B cell (primary cell): ENCODE results near the gene PCK1. TPM values are rescaled to one million over a fixed set of nuclear protein-coding genes. Genes with fewer than 3 reads are reported as not detected.

Source experiments
- ATAC-seq: fragments of 200-7000 bp; cut with Tn5 transposase; one replicate; pipeline ENCODE4 v1.10.0; 2021; ENCODE audit warnings: low read depth, mild to moderate bottlenecking, moderate number of reproducible peaks, moderate library complexity
- CTCF ChIA-PET: fragments of 350-600 bp; sonication (Branson Sonifier 250); formaldehyde crosslinking; loops from one replicate; lab custom pipeline; 2021; ENCODE audit warnings: antibody characterized with exemption, inconsistent platforms; lab: Charles Lee
- POLR2A ChIA-PET: fragments of 350-600 bp; sonication (Branson Sonifier 250); formaldehyde crosslinking; loops from one replicate; lab custom pipeline; 2021; ENCODE audit warnings: antibody characterized with exemption; lab: Charles Lee
- DNase-seq: peaks from one replicate; pipeline ENCODE4 v3.0.0; 2013
- H2AFZ ChIP-seq: 2 replicates; pipeline ENCODE4 v1.6.1; 2012; ENCODE audit warnings: mild to moderate bottlenecking, low read depth, low read length; ENCODE audit not compliant: insufficient read depth, poor library complexity, severe bottlenecking
- H3K27ac ChIP-seq, 2 donors: 1 replicate in 1 of 2; 2 replicates in 1 of 2; pipeline ENCODE4 v1.5.1; 2012 to 2013; ENCODE audit warnings: low read length in 2 of 2, mild to moderate bottlenecking in 2 of 2, moderate library complexity in 1 of 2
- H3K27me3 ChIP-seq, 4 experiments: fragments of 200-600 bp in 1 of 4; sonication (generic) in 1 of 4; replicated peaks in 1 of 4; 1 replicate in 2 of 4; 2 replicates in 2 of 4; pipeline versions ENCODE4 v1.6.1 to v1.7.0; 2013 to 2016; ENCODE audit warnings: low read length in 3 of 4, mild to moderate bottlenecking in 2 of 4, mixed read lengths in 1 of 4, moderate library complexity in 1 of 4; ENCODE audit not compliant: insufficient read depth in 4 of 4, control insufficient read depth in 3 of 4; ENCODE audit errors: control extremely low read depth in 1 of 4
- H3K36me3 ChIP-seq, 2 experiments: replicated peaks in 1 of 2; 1 replicate in 1 of 2; 2 replicates in 1 of 2; pipeline versions ENCODE4 v1.6.1 to v1.7.1; 2013; ENCODE audit warnings: low read length in 1 of 2; ENCODE audit not compliant: insufficient read depth in 2 of 2, control insufficient read depth in 1 of 2; ENCODE audit errors: control extremely low read depth in 1 of 2, extremely low read depth in 1 of 2
- H3K4me1 ChIP-seq, 2 donors: fragments of 200-600 bp in 1 of 2; sonication (generic) in 1 of 2; 1 replicate in 1 of 2; 2 replicates in 1 of 2; pipeline versions ENCODE4 v1.5.1 to v1.6.1; 2013 to 2017; ENCODE audit warnings: low read length in 2 of 2; ENCODE audit not compliant: control insufficient read depth in 2 of 2, insufficient read depth in 2 of 2
- H3K4me2 ChIP-seq: replicated peaks from 2 replicates; pipeline ENCODE3; 2012; ENCODE audit warnings: mild to moderate bottlenecking, low read depth, low read length; ENCODE audit not compliant: poor library complexity, severe bottlenecking
- H3K4me3 ChIP-seq, 5 experiments: fragments of 200-600 bp in 1 of 5; sonication (generic) in 1 of 5; 1 replicate in 3 of 5; 2 replicates in 2 of 5; pipeline versions ENCODE4 v1.5.1 to v1.7.0; 2011 to 2016; ENCODE audit warnings: low read length in 4 of 5, mild to moderate bottlenecking in 4 of 5, low read depth in 2 of 5, control low read depth in 1 of 5, moderate library complexity in 1 of 5; ENCODE audit not compliant: insufficient read depth in 1 of 5; ENCODE audit errors: control extremely low read depth in 1 of 5, extremely low read depth in 1 of 5
- H3K79me2 ChIP-seq: fragments of 200-600 bp; sonication (generic); one replicate; pipeline ENCODE4 v1.6.0; 2016; ENCODE audit warnings: low read length; ENCODE audit not compliant: control insufficient read depth, insufficient read depth
- H3K9ac ChIP-seq: fragments of 200-600 bp; sonication (generic); 2 replicates; pipeline ENCODE4 v1.6.1; 2017; ENCODE audit warnings: mild to moderate bottlenecking, low read length, moderate library complexity
- H3K9me3 ChIP-seq, 3 donors: one replicate each; pipeline versions ENCODE4 v1.6.1 to v1.7.1; 2013; ENCODE audit warnings: low read length in 2 of 3; ENCODE audit not compliant: control insufficient read depth in 2 of 3, insufficient read depth in 1 of 3; ENCODE audit errors: control extremely low read depth in 1 of 3
- H4K20me1 ChIP-seq: 2 replicates; pipeline ENCODE4 v1.6.0; 2012; ENCODE audit warnings: mild to moderate bottlenecking, low read length; ENCODE audit not compliant: insufficient read depth, control insufficient read depth, poor library complexity, severe bottlenecking
- H3K27ac Mint-ChIP-seq: one replicate; pipeline ENCODE4 v1.8.0; 2021; ENCODE audit warnings: mixed read lengths
- H3K27me3 Mint-ChIP-seq: one replicate; pipeline ENCODE4 v1.8.0; 2021; ENCODE audit warnings: mixed read lengths
- H3K4me1 Mint-ChIP-seq: one replicate; pipeline ENCODE4 v1.8.0; 2021; ENCODE audit warnings: mixed read lengths
- H3K4me3 Mint-ChIP-seq: one replicate; pipeline ENCODE4 v1.8.0; 2021; ENCODE audit warnings: mixed read lengths
- H3K9me3 Mint-ChIP-seq: one replicate; pipeline ENCODE4 v1.8.0; 2022; ENCODE audit warnings: mixed read lengths; ENCODE audit not compliant: insufficient read depth
- CTCF ChIP-seq: fragments of 200-600 bp; IDR thresholded peaks from one replicate; pipeline ENCODE4 v1.8.0; 2022; ENCODE audit warnings: antibody characterized with exemption, mild to moderate bottlenecking
- EZH2 ChIP-seq: IDR thresholded peaks from 2 replicates; pipeline ENCODE4 v1.6.1; 2012; ENCODE audit warnings: borderline replicate concordance, low read depth, mild to moderate bottlenecking, moderate library complexity, low read length; ENCODE audit not compliant: insufficient read depth, poor library complexity, severe bottlenecking
- WGBS: methylation state at CpG from one replicate; pipeline ENCODE4 v1.1.5; 2013; ENCODE audit warnings: missing lambda C conversion rate; ENCODE audit not compliant: insufficient coverage; 5-methylcytosine and 5-hydroxymethylcytosine counted together
- intact Hi-C: fragments of 100-400 bp; cut with micrococcal nuclease; formaldehyde crosslinking; loops from one replicate; pipeline ENCODE4 v1.10.0; 2022
- polyA plus RNA-seq: library from polyadenylated mRNA; depleted of rRNA; stranded (reverse); fragments of >200 nt; gene quantifications from 2 replicates; pipeline ENCODE4 v1.2.3, GENCODE V29; 2012
- total RNA-seq, 2 donors: library from RNA; stranded (reverse); fragments of 120-200 nt in 1 of 2; gene quantifications; 1 replicate in 1 of 2; 2 replicates in 1 of 2; pipeline versions ENCODE4 v1.2.3 to v1.2.4, GENCODE V29; 2013 to 2022

PCK1 gene
- total and polyA plus RNA-seq, 2 donors (not counting 1 experiment from before 2014, with no cell fraction given): not detected

GRCh38 chr20:57577679-57578475 is 17.0 kb downstream of the PCK1 start:
- H3K9ac ChIP-seq: no peak overlapping the region
- Mint-ChIP-seq H3K9me3 (no peaks in the 10 kb centered on the region), H3K4me3 (no peak overlapping the region), H3K27ac (no peak overlapping the region), H3K27me3 (peaks cover 49% of the 10 kb centered on the region), H3K4me1 (no peaks in the 10 kb centered on the region)
- ATAC-seq (no peak), DNase-seq (no peak)
- ChIA-PET POLR2A (no interaction called here), CTCF (interaction anchor here (0.7 to 0.9 kb wide), 2 partner anchors 8 to 10 kb away, joined by 3 to 6 read pairs; no protein-coding TSS in a partner anchor)
- intact Hi-C loops: no loop called here
- WGBS: 77% methylated on average over 5 of the region's 10 CpGs
- no peak for TF ChIP-seq EZH2
- TF ChIP-seq CTCF: no peak
- no peak overlapping the region for H2AFZ ChIP-seq
- peaks cover 0 to 54% (median 8%) of the 10 kb centered on the region in 4 experiments for H3K27me3 ChIP-seq
- H4K20me1 ChIP-seq: no peaks in the 10 kb centered on the region
- H3K4me3 ChIP-seq: no peak overlapping the region
- H3K9me3 ChIP-seq: no peaks in the 10 kb centered on the region
- H3K79me2 ChIP-seq: no peaks in the 10 kb centered on the region
- no peak overlapping the region for H3K4me2 ChIP-seq
- H3K36me3 ChIP-seq: no peaks in the 10 kb centered on the region
- no peaks in the 10 kb centered on the region for H3K4me1 ChIP-seq
- no peak overlapping the region for H3K27ac ChIP-seq

GRCh38 chr20:57578476-57579165 is 17.7 kb downstream of the PCK1 start:
- no peak overlapping the region for H2AFZ ChIP-seq
- TF ChIP-seq CTCF (no peak), EZH2 (no peak)
- H3K27me3 Mint-ChIP-seq: peaks cover 48% of the 10 kb centered on the region
- DNase-seq: no peak
- POLR2A ChIA-PET: no interaction called here
- H3K4me1 Mint-ChIP-seq: no peaks in the 10 kb centered on the region
- H3K4me2 ChIP-seq: no peak overlapping the region
- no peak overlapping the region for H3K9ac ChIP-seq
- ATAC-seq: no peak
- 79% methylated on average over 9 of the region's 10 CpGs for WGBS
- no peak overlapping the region for H3K27ac ChIP-seq
- H3K9me3 Mint-ChIP-seq: no peaks in the 10 kb centered on the region
- peaks cover 0 to 60% (median 8%) of the 10 kb centered on the region in 4 experiments for H3K27me3 ChIP-seq
- no peaks in the 10 kb centered on the region for H3K4me1 ChIP-seq
- H3K4me3 Mint-ChIP-seq: no peak overlapping the region
- H3K4me3 ChIP-seq: no peak overlapping the region
- no peak overlapping the region for H3K27ac Mint-ChIP-seq
- H4K20me1 ChIP-seq: no peaks in the 10 kb centered on the region
- H3K79me2 ChIP-seq: no peaks in the 10 kb centered on the region
- no peaks in the 10 kb centered on the region for H3K36me3 ChIP-seq
- CTCF ChIA-PET: interaction anchor here (0.7 kb wide), 1 partner anchor 8 kb away, joined by 3 read pairs; no protein-coding TSS in a partner anchor
- intact Hi-C loops: no loop called here
- peaks cover 0 to 3% (median 0%) of the 10 kb centered on the region in 3 donors for H3K9me3 ChIP-seq
